ENCODE results near the gene ADAP1. TPM values are rescaled to one million over a fixed set of nuclear protein-coding genes. Genes with fewer than 3 reads are reported as not detected.

The ADAP1 gene
- total and polyA plus RNA-seq, 2 of the 8 experiments (the other 6 are each of a cell fraction or from before 2014, with no cell fraction given): 5.8 to 6.1 TPM

GRCh38 chr7:886626-887487 is 67.6 kb downstream of the ADAP1 start (continued):
- TF ChIP-seq CHD7 (IDR thresholded peaks at IDR 0.05; ENCODE audit: insufficient replicate concordance, low read length): no peak
- TF ChIP-seq SIN3A (conservative IDR thresholded peaks at IDR 0.05 in 1 of 2, IDR thresholded peaks at IDR 0.05 in 1 of 2; ENCODE audit: low read depth in 1 of 2, low read length in 2 of 2): no peak
- TF ChIP-seq SRF (IDR thresholded peaks at IDR 0.05; ENCODE audit: low read depth, low read length): no peak
- no peak for TF ChIP-seq SAP30 (IDR thresholded peaks at IDR 0.05; ENCODE audit: insufficient read depth, insufficient replicate concordance, low read length)
- TF ChIP-seq CHD2 (IDR thresholded peaks at IDR 0.05; ENCODE audit: low read length): no peak
- no peak for TF ChIP-seq CHD1 (IDR thresholded peaks at IDR 0.05; ENCODE audit: low read depth, low read length)
- TF ChIP-seq NRF1 (IDR thresholded peaks at IDR 0.05; ENCODE audit: low read depth, low read length): no peak
- no peak for TF ChIP-seq RBBP5 (IDR thresholded peaks at IDR 0.05; ENCODE audit: borderline replicate concordance, low read depth, low read length)
- no peak for TF ChIP-seq RXRA (IDR thresholded peaks at IDR 0.05; ENCODE audit: insufficient read depth, low read depth, low read length)
- TF ChIP-seq YY1 (IDR thresholded peaks at IDR 0.05; ENCODE audit: low read depth, low read length): no peak
